Measurements from ENCODE around the gene PPP1R13B. TPM values are rescaled to one million over a fixed set of nuclear protein-coding genes. Genes with fewer than 3 reads are reported as not detected.

The PPP1R13B gene
- total RNA-seq, 1 experiment from 2014 or later = 17.8 TPM

DNA sequence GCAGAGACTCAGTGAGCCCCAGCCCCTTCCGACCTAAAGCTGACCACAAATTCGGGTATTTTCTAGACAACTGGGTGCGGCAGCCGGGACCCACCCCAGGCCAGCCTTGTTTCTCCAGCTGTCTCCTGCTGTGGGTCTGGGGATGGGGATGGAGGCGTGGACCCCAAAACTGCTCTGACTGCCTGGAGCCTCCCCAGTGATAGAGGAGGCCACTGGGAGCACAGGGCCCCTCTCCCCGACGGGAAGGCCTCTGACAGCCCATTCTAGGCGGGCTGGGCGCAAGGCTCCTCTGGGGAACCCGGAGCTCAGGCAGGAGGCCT is 42.6 kb upstream of the PPP1R13B start (continued):
- TF ChIP-seq, protein P1, sequence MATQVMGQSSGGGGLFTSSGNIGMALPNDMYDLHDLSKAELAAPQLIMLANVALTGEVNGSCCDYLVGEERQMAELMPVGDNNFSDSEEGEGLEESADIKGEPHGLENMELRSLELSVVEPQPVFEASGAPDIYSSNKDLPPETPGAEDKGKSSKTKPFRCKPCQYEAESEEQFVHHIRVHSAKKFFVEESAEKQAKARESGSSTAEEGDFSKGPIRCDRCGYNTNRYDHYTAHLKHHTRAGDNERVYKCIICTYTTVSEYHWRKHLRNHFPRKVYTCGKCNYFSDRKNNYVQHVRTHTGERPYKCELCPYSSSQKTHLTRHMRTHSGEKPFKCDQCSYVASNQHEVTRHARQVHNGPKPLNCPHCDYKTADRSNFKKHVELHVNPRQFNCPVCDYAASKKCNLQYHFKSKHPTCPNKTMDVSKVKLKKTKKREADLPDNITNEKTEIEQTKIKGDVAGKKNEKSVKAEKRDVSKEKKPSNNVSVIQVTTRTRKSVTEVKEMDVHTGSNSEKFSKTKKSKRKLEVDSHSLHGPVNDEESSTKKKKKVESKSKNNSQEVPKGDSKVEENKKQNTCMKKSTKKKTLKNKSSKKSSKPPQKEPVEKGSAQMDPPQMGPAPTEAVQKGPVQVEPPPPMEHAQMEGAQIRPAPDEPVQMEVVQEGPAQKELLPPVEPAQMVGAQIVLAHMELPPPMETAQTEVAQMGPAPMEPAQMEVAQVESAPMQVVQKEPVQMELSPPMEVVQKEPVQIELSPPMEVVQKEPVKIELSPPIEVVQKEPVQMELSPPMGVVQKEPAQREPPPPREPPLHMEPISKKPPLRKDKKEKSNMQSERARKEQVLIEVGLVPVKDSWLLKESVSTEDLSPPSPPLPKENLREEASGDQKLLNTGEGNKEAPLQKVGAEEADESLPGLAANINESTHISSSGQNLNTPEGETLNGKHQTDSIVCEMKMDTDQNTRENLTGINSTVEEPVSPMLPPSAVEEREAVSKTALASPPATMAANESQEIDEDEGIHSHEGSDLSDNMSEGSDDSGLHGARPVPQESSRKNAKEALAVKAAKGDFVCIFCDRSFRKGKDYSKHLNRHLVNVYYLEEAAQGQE (IDR thresholded peaks at IDR 0.05; ENCODE audit: low read depth) = no peak
- TF ChIP-seq SP1 (IDR thresholded peaks at IDR 0.05; ENCODE audit: low read depth) = no peak
- no peak for TF ChIP-seq FOSL1 (IDR thresholded peaks at IDR 0.05; ENCODE audit: low read depth)
- TF ChIP-seq ZFX (IDR thresholded peaks at IDR 0.05) = no peak
- no peak for TF ChIP-seq ZNF274 (IDR thresholded peaks at IDR 0.05; ENCODE audit: low read depth, low read length)

DNA sequence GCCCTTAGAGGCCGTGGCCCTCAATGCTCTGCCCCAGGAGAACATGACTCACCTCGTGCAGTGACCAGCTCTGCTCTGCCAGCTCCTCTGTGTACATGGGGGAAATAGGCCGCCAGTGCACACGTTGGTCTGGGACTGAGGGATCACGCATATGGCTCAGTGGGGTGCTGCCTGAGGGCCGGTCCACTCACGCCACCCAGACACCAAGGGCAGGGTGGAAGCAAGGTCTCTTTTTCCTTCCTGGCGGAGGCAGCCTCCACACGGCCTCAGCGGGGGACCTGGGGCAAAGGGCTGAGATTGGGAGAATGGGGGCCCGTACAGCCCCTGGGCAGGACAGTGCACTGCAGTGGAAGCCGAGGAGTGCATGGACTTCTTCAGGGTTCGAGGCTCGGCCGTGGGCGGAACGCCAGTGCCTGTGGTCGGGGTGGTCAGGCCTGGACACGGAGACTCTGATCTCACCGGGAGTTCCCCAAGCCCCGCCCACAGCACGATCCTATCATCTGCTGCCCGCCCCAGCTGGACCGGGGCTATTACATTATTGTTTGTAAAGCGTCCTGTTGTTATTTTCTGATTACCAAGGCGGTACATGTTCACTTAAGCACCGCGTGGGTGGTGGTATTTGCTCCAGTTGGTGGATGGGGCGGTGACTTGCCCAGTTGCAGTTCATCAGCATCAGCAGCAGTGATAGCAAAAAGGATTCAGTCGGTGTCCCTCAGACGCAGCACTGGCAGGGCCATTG is 42.1 kb upstream of the PPP1R13B start:
- Histone ChIP-seq H3K36me3 (ENCODE audit: control insufficient read depth in 1 of 2, insufficient read depth in 2 of 2, low read length in 2 of 2) (no peaks in the 10 kb centered on the region), H2AFZ (ENCODE audit: low read depth, low read length, poor library complexity, severe bottlenecking) (peak overlapping the region; percentile 70), H3K4me2 (ENCODE audit: low read length) (peak overlapping the region; percentile 71), H3K27me3 (ENCODE audit: insufficient read depth, low read length) (no peaks in the 10 kb centered on the region), H3K79me2 (ENCODE audit: insufficient read depth, low read length) (no peaks in the 10 kb centered on the region), H3K4me3 (replicated peaks in 1 of 2; ENCODE audit: low read depth in 1 of 2, low read length in 2 of 2) (peak overlapping the region; percentile 15 to 32; a peak in 3 of 4 replicates), H3K4me1 (ENCODE audit: control insufficient read depth in 1 of 2, insufficient read depth in 2 of 2, low read length in 2 of 2) (peaks cover 25 to 48% of the 10 kb centered on the region in 2 experiments), H3K27ac (ENCODE audit: low read depth, low read length) (peak overlapping the region; percentile 66), H3K9ac (ENCODE audit: low read length) (peak overlapping the region; percentile 53), H4K20me1 (ENCODE audit: insufficient read depth) (no peaks in the 10 kb centered on the region), H3K9me3 (ENCODE audit: control insufficient read depth in 1 of 2, insufficient read depth in 1 of 2, low read depth in 1 of 2, low read length in 2 of 2) (no peaks in the 10 kb centered on the region), H3K9me2 (ENCODE audit: insufficient read depth) (no peaks in the 10 kb centered on the region)
- POLR2A ChIA-PET = interaction anchor here (1.9 kb wide), 1 partner anchor 9 kb away, joined by 6 read pairs; no protein-coding TSS in a partner anchor
- BruUV-seq (replicated peaks) = no TSS peak
- intact Hi-C loops (cut with micrococcal nuclease) = no loop called here
- DNase-seq (ENCODE audit: low read depth, low spot score) = no peak
- peak; percentile 69 for ATAC-seq
- no peak for TF ChIP-seq TCF7L2 (IDR thresholded peaks at IDR 0.05; ENCODE audit: borderline replicate concordance, extremely low read depth, insufficient read depth, insufficient read length)
- no peak for TF ChIP-seq CBX3 (IDR thresholded peaks at IDR 0.05; ENCODE audit: low read depth)
- no peak for TF ChIP-seq FOSL1 (IDR thresholded peaks at IDR 0.05; ENCODE audit: low read depth)
- TF ChIP-seq, protein P2, sequence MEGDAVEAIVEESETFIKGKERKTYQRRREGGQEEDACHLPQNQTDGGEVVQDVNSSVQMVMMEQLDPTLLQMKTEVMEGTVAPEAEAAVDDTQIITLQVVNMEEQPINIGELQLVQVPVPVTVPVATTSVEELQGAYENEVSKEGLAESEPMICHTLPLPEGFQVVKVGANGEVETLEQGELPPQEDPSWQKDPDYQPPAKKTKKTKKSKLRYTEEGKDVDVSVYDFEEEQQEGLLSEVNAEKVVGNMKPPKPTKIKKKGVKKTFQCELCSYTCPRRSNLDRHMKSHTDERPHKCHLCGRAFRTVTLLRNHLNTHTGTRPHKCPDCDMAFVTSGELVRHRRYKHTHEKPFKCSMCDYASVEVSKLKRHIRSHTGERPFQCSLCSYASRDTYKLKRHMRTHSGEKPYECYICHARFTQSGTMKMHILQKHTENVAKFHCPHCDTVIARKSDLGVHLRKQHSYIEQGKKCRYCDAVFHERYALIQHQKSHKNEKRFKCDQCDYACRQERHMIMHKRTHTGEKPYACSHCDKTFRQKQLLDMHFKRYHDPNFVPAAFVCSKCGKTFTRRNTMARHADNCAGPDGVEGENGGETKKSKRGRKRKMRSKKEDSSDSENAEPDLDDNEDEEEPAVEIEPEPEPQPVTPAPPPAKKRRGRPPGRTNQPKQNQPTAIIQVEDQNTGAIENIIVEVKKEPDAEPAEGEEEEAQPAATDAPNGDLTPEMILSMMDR (IDR thresholded peaks at IDR 0.05 in 2 of 3, conservative IDR thresholded peaks at IDR 0.05 in 1 of 3; ENCODE audit: borderline replicate concordance in 1 of 3, insufficient read depth in 1 of 3, low read depth in 2 of 3, low read length in 2 of 3) = no peak
- TF ChIP-seq CEBPB (IDR thresholded peaks at IDR 0.05; ENCODE audit: low read depth) = no peak
- TF ChIP-seq, protein P1 (IDR thresholded peaks at IDR 0.05; ENCODE audit: low read depth) = no peak
- TF ChIP-seq, protein P3, sequence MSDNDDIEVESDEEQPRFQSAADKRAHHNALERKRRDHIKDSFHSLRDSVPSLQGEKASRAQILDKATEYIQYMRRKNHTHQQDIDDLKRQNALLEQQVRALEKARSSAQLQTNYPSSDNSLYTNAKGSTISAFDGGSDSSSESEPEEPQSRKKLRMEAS (IDR thresholded peaks at IDR 0.05) = no peak
- no peak for TF ChIP-seq RAD21 (IDR thresholded peaks at IDR 0.05; ENCODE audit: low read depth)
- no peak for TF ChIP-seq ZNF274 (IDR thresholded peaks at IDR 0.05; ENCODE audit: low read depth, low read length)
- no peak for TF ChIP-seq JUND (IDR thresholded peaks at IDR 0.05)
- TF ChIP-seq YY1 (IDR thresholded peaks at IDR 0.05; ENCODE audit: extremely low read depth, insufficient replicate concordance, low read depth, low read length) = no peak
- no peak for TF ChIP-seq SRF (IDR thresholded peaks at IDR 0.05; ENCODE audit: low read depth)
- CTCF ChIA-PET = interaction anchor here (1.2 to 5.6 kb wide), 2 partner anchors 10 to 11 kb away, joined by 3 to 30 read pairs; no protein-coding TSS in a partner anchor
- RAD21 ChIA-PET (ENCODE audit: low non-redundant PET in 1 of 2, low total read pairs in 2 of 2, uncharacterized antibody in 2 of 2, unreplicated experiment in 2 of 2) = interaction anchor here in 1 of 2 experiments (1.0 kb wide), 1 partner anchor 11 kb away, joined by 4 read pairs; no protein-coding TSS in a partner anchor
